CD14-positive monocyte (primary cell): ENCODE results near the gene DCLK1. TPM values are rescaled to one million over a fixed set of nuclear protein-coding genes. Genes with fewer than 3 reads are reported as not detected.

Experiments used
- DNase-seq, 3 donors: peaks; one replicate each; pipeline ENCODE4 v3.0.0-alpha.2; 2011 to 2022
- H2AFZ ChIP-seq: 2 replicates; pipeline ENCODE4 v1.6.0; 2012; ENCODE audit warnings: mild to moderate bottlenecking, low read depth, low read length, inconsistent platforms; ENCODE audit not compliant: insufficient read depth, poor library complexity, severe bottlenecking
- H3K27ac ChIP-seq, 2 donors: 1 replicate in 1 of 2; 2 replicates in 1 of 2; pipeline ENCODE4 v1.5.1; 2012 to 2013; ENCODE audit warnings: low read length in 2 of 2, control low read depth in 1 of 2, inconsistent platforms in 1 of 2, low read depth in 1 of 2, mild to moderate bottlenecking in 1 of 2
- H3K27me3 ChIP-seq, 2 donors: one replicate each; pipeline versions ENCODE4 v1.6.0 to v1.6.1; 2011 to 2013; ENCODE audit warnings: low read length in 2 of 2; ENCODE audit not compliant: control insufficient read depth in 2 of 2, insufficient read depth in 2 of 2
- H3K36me3 ChIP-seq, 2 donors: replicated peaks in 1 of 2; 1 replicate in 1 of 2; 2 replicates in 1 of 2; pipeline versions ENCODE4 v1.5.1 to v1.6.1; 2012 to 2013; ENCODE audit warnings: low read length in 2 of 2, control low read depth in 1 of 2, inconsistent platforms in 1 of 2, mild to moderate bottlenecking in 1 of 2; ENCODE audit not compliant: insufficient read depth in 2 of 2, control insufficient read depth in 1 of 2
- H3K4me1 ChIP-seq, 2 donors: 1 replicate in 1 of 2; 2 replicates in 1 of 2; pipeline versions ENCODE4 v1.5.1 to v1.6.1; 2012 to 2013; ENCODE audit warnings: low read length in 2 of 2, control low read depth in 1 of 2, inconsistent platforms in 1 of 2, mild to moderate bottlenecking in 1 of 2, moderate library complexity in 1 of 2; ENCODE audit not compliant: insufficient read depth in 2 of 2, control insufficient read depth in 1 of 2
- H3K4me2 ChIP-seq: replicated peaks from 2 replicates; pipeline ENCODE3; 2012; ENCODE audit warnings: low read length, moderate library complexity, mild to moderate bottlenecking; ENCODE audit not compliant: poor library complexity, severe bottlenecking; ENCODE audit errors: extremely low read depth
- H3K4me3 ChIP-seq, 3 experiments: fragments of 200-600 bp in 1 of 3; sonication (generic) in 1 of 3; replicated peaks in 1 of 3; 1 replicate in 2 of 3; 2 replicates in 1 of 3; pipeline ENCODE4 v1.5.1; 2011 to 2013; ENCODE audit warnings: low read length in 3 of 3, mild to moderate bottlenecking in 3 of 3, control low read depth in 2 of 3, low read depth in 2 of 3, inconsistent platforms in 1 of 3, moderate library complexity in 1 of 3
- H3K79me2 ChIP-seq: 2 replicates; pipeline ENCODE4 v1.6.0; 2012; ENCODE audit warnings: mild to moderate bottlenecking, control low read depth, inconsistent platforms, low read length, moderate library complexity; ENCODE audit not compliant: insufficient read depth
- H3K9ac ChIP-seq: 2 replicates; pipeline ENCODE4 v1.6.0; 2017; ENCODE audit warnings: low read length, mild to moderate bottlenecking; ENCODE audit not compliant: insufficient read depth, poor library complexity, severe bottlenecking
- H3K9me3 ChIP-seq, 2 donors: replicated peaks in 1 of 2; 1 replicate in 1 of 2; 2 replicates in 1 of 2; pipeline versions ENCODE4 v1.5.1 to v1.6.1; 2012 to 2013; ENCODE audit warnings: low read length in 2 of 2, control low read depth in 1 of 2; ENCODE audit not compliant: control insufficient read depth in 1 of 2, insufficient read depth in 1 of 2
- H4K20me1 ChIP-seq: 2 replicates; pipeline ENCODE4 v1.6.0; 2012; ENCODE audit warnings: mild to moderate bottlenecking, low read length, control low read depth, moderate library complexity; ENCODE audit not compliant: insufficient read depth
- H3K27ac Mint-ChIP-seq, 7 donors: one replicate each; pipeline ENCODE4 v1.8.0; 2020; ENCODE audit warnings: mild to moderate bottlenecking in 7 of 7, mixed read lengths in 7 of 7, moderate library complexity in 6 of 7, inconsistent platforms in 2 of 7
- H3K27me3 Mint-ChIP-seq, 3 donors: one replicate each; pipeline ENCODE4 v1.8.0; 2021 to 2022; ENCODE audit warnings: low read depth in 3 of 3, mild to moderate bottlenecking in 3 of 3, mixed read lengths in 3 of 3, moderate library complexity in 3 of 3, inconsistent platforms in 1 of 3
- H3K36me3 Mint-ChIP-seq, 2 donors: one replicate each; pipeline ENCODE4 v1.8.0; 2020; ENCODE audit warnings: mixed read lengths in 2 of 2, inconsistent platforms in 1 of 2, mild to moderate bottlenecking in 1 of 2
- H3K4me1 Mint-ChIP-seq: one replicate; pipeline ENCODE4 v1.8.0; 2020; ENCODE audit warnings: mild to moderate bottlenecking, mixed read lengths
- H3K4me3 Mint-ChIP-seq, 2 donors: one replicate each; pipeline ENCODE4 v1.8.0; 2020; ENCODE audit warnings: mild to moderate bottlenecking in 2 of 2, mixed read lengths in 2 of 2, moderate library complexity in 1 of 2
- H3K9me3 Mint-ChIP-seq, 7 donors: one replicate each; pipeline ENCODE4 v1.8.0; 2020 to 2022; ENCODE audit warnings: mixed read lengths in 7 of 7, mild to moderate bottlenecking in 6 of 7, moderate library complexity in 6 of 7, inconsistent platforms in 2 of 7
- WGBS: methylation state at CpG from one replicate; pipeline ENCODE4 v1.1.5; 2013; ENCODE audit warnings: missing lambda C conversion rate; ENCODE audit not compliant: insufficient coverage; 5-methylcytosine and 5-hydroxymethylcytosine counted together
- intact Hi-C, 2 donors: fragments of 100-400 bp; cut with micrococcal nuclease; formaldehyde crosslinking; loops; one replicate each; pipeline versions ENCODE4 v1.15.0 to v1.15.1; 2023
- polyA plus RNA-seq, 3 donors: library from polyadenylated mRNA; depleted of rRNA in 1 of 3; unstranded in 2 of 3; stranded (reverse) in 1 of 3; fragments of 300-500 nt in 2 of 3; fragments of >200 nt in 1 of 3; fragmentation: Illumina TruSeq in 2 of 3; gene quantifications; 1 replicate in 2 of 3; 2 replicates in 1 of 3; pipeline ENCODE4 v1.2.3, GENCODE V29; 2012 to 2021
- TF ChIP-seq, protein P1 (sequence below): fragments of 200-600 bp; IDR thresholded peaks from one replicate; pipeline ENCODE4 v1.8.0; 2022; ENCODE audit warnings: antibody characterized with exemption, mild to moderate bottlenecking

The DCLK1 gene
- polyA plus RNA-seq, 3 donors: not detected

DNA sequence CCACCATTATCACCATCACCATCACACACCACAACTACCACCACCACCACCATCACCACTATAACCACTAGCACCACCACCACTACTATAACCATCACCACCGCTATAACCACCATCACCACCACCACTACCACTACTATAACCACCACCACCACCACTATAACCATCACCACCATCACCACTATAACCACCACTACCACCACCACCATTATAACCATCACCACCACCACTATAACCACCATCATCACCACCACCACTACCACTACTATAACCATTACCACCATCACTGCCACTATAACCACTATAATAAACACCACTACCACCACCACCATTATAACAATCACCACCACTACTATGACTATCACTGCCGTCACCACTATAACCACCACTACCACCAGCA, 173.2 kb downstream of the DCLK1 start:
- Histone ChIP-seq H3K9me3 (peaks cover 0 to 5% of the 10 kb centered on the region in 2 donors), H3K27ac (no peak overlapping the region), H2AFZ (no peak overlapping the region), H4K20me1 (no peaks in the 10 kb centered on the region), H3K4me2 (no peak overlapping the region), H3K79me2 (no peaks in the 10 kb centered on the region), H3K9ac (no peak overlapping the region), H3K36me3 (no peaks in the 10 kb centered on the region), H3K4me3 (no peak overlapping the region), H3K27me3 (no peaks in the 10 kb centered on the region), H3K4me1 (no peaks in the 10 kb centered on the region)
- Mint-ChIP-seq H3K9me3 (peaks cover 0 to 2% (median 0%) of the 10 kb centered on the region in 7 donors), H3K27me3 (peaks cover 0 to 3% (median 0%) of the 10 kb centered on the region in 3 donors), H3K27ac (no peak overlapping the region), H3K4me3 (no peak overlapping the region), H3K36me3 (no peaks in the 10 kb centered on the region), H3K4me1 (no peaks in the 10 kb centered on the region)
- WGBS: 94% methylated on average over 2 of the region's 2 CpGs
- TF ChIP-seq, protein P1, sequence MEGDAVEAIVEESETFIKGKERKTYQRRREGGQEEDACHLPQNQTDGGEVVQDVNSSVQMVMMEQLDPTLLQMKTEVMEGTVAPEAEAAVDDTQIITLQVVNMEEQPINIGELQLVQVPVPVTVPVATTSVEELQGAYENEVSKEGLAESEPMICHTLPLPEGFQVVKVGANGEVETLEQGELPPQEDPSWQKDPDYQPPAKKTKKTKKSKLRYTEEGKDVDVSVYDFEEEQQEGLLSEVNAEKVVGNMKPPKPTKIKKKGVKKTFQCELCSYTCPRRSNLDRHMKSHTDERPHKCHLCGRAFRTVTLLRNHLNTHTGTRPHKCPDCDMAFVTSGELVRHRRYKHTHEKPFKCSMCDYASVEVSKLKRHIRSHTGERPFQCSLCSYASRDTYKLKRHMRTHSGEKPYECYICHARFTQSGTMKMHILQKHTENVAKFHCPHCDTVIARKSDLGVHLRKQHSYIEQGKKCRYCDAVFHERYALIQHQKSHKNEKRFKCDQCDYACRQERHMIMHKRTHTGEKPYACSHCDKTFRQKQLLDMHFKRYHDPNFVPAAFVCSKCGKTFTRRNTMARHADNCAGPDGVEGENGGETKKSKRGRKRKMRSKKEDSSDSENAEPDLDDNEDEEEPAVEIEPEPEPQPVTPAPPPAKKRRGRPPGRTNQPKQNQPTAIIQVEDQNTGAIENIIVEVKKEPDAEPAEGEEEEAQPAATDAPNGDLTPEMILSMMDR: no peak
- no peak for DNase-seq
- intact Hi-C loops: no loop called here

DNA sequence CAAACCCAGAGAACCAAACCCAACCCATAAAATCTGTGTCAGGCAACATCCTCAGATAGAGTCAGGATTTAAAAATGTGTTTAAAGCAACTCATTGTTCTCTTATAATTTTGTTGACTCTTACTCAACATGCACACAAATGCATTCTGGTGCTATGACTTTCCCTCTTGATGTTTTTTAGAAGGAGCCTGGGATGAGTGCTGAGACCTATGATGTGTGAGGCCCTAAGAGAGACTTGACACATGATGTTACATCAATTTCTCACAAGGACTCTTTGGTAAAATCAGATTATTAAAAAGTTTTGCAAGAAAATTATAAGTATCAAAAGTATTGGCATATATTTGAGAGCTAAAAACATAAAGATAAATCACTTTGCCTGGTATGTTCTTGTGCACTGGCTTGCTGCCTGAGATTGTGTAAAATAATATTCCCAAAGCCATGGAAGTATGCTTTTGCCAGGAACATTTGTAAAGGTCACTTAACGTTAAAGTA, 173.9 kb downstream of the DCLK1 start:
- H3K9me3 Mint-ChIP-seq: peaks cover 0 to 2% (median 0%) of the 10 kb centered on the region in 7 donors
- no peaks in the 10 kb centered on the region for H4K20me1 ChIP-seq
- H3K27ac ChIP-seq: no peak overlapping the region
- TF ChIP-seq, protein P1: no peak
- DNase-seq: no peak
- H2AFZ ChIP-seq: no peak overlapping the region
- peaks cover 0 to 5% of the 10 kb centered on the region in 2 donors for H3K9me3 ChIP-seq
- no peaks in the 10 kb centered on the region for H3K36me3 Mint-ChIP-seq
- no peaks in the 10 kb centered on the region for H3K79me2 ChIP-seq
- H3K27me3 Mint-ChIP-seq: peaks cover 0 to 3% (median 0%) of the 10 kb centered on the region in 3 donors
- no peak overlapping the region for H3K4me3 ChIP-seq
- no peak overlapping the region for H3K4me3 Mint-ChIP-seq
- no peaks in the 10 kb centered on the region for H3K4me1 ChIP-seq
- H3K9ac ChIP-seq: no peak overlapping the region
- H3K4me2 ChIP-seq: no peak overlapping the region
- H3K36me3 ChIP-seq: no peaks in the 10 kb centered on the region
- WGBS: no CpG with 5 or more reads among the region's 1 CpG
- H3K4me1 Mint-ChIP-seq: no peaks in the 10 kb centered on the region
- H3K27me3 ChIP-seq: no peaks in the 10 kb centered on the region
- intact Hi-C loops: no loop called here
- H3K27ac Mint-ChIP-seq: no peak overlapping the region
